Activated CD4-positive, alpha-beta T cell treated with anti-CD3 and anti-CD28 coated beads, Interleukin-2, amount 50 U/mL, for 16 hours (primary cell): ENCODE results near the gene CDC42EP2.
"Not testable (repeated sequence)": the region's sequence is repeated elsewhere in the genome, so short reads cannot be mapped to it uniquely, and the experiment has no call there.

Experiments
- DNase-seq: peaks from one replicate; pipeline ENCODE4 v3.0.0-alpha.2; 2020

Gene CDC42EP2

GRCh38 chr11:65321828-65322485, 7.3 kb downstream of the CDC42EP2 start:
- no peak for DNase-seq

- DNase-seq = no peak
These were observed 9.1 kb downstream of the CDC42EP2 start for GRCh38 chr11:65323813-65324212.

DNA sequence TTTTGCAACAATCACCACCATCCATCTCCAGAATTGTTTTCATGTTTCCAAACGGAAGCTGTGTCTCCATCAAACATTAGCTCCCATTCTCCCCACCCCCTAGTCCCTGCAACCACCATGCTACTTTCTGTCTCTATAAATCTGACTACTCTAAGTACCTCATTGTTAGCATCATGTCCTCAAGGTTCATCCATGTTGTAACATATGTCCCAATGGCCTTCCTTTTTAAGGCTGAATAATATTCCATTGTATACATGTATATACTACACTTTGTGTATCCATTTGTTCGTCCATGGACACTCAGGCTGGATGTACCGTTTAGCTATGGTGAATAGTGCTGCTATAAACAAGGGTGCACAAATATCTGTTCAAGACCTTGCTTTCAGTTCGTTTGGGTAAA, 10.8 kb downstream of the CDC42EP2 start:
- DNase-seq = no peak

GRCh38 chr11:65327021-65327420, 12.4 kb downstream of the CDC42EP2 start:
- DNase-seq = no peak

DNA sequence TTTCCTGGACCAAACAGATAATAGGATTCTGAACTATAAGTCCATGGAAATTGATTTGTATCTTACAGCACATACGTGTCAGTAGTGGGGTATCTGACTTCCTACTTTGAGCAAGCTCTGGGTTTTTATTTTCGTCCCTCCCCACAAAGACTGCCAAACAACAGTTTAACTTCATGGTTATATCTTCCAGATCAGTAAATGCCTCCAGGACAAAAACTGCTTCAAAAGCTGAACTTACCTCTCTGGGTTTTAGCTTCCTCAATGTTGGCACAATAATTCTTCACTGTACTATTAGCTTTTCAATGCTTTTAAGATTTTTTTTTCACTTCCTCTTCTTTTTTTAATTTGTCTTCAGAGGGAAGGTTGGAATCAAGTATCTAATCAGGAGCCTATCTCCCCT, 14.8 kb downstream of the CDC42EP2 start:
- no peak for DNase-seq

DNA sequence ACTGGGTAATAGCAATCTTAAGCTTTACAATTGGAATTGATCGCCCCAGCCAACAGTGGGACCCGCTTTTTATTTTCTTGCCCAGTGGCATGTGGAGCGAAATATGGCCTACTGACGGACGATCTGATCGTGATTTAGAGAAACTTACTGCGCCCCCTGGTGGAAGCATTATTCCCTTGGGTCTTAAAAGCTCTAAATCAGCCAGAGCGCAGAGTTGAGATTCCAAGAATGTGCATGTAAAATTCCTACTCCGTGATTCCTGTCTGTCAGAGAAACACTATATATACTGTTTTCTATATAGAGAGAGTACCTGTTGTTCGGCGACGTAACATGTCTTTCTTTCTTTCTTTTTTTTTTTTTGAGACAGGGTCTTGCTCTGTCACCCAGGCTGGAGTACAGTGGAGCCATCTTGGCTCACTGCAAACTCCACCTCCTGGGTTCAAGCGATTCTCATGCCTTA, 15.3 kb downstream of the CDC42EP2 start:
- peak; percentile 87 for DNase-seq

DNA sequence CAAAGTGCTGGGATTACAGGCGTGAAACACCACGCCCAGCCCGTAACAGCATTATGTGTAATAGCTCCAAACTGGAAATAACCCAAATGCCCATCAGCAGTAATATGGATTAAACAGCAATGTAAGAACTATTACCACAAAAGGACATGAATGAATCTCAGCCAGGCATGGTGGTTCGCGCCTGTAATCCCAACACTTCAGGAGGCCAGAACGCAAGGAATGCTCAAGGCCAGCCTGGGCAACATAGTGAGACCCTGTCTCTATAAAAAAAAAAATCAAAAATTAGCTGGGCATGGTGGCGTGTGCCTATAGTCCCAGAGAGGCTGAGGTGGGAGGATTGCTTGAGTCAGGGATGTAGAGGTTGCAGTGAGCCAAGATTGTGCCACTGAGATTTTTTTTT, 15.9 kb downstream of the CDC42EP2 start:
- no peak for DNase-seq

DNA sequence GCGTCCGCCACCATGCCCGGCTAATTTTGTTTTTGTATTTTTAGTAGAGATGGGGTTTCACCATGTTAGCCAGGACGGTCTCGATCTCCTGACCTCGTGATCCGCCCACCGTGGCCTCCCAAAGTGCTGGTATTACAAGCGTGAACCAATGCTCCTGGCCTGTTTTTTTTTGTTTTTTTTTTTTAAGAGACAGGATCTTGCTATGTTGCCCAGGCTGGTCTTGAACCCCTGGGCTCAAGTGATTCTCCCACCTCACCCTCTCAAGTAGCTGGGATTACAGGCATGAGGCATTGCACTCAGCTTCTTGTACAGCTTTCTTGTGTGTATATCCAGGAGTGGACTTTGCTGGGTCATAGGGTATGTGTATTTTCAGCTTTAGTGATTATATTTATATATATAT, 17.9 kb downstream of the CDC42EP2 start:
- DNase-seq = not testable (repeated sequence)

DNA sequence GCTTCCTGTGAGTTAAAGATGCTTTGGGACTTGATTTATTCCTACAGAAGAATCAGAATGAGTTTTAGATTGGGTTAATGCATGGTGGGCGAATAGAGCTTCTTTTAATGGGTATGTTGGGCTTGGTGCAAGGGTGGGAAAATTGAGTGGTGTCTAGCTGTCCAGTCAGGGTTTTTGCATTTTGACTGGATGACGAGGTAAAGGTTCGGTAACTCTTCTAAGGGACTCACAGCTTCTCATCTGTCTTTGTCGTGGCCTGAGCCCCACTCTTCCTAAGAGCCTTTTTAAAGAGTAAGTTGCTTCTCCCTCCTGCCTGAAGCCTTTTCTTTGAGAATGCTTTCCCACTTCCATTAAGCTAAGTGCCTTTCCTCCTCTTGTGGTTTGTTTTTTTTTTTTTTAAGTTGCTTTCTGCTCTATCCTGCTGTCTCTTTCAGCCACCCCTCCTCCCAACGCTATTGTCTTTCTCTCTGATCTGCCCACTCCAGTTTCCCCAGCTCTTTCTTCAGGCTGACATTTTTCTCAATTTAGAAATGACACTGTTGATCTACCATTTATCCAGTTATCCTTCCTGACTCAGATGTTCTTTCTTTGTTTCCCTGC, 20.1 kb downstream of the CDC42EP2 start:
- no peak for DNase-seq

GRCh38 chr11:65338676-65339075, 24.0 kb downstream of the CDC42EP2 start:
- DNase-seq = no peak

- DNase-seq = no peak
These were observed 25.6 kb downstream of the CDC42EP2 start for GRCh38 chr11:65340226-65340625.

- no peak for DNase-seq
These were observed 27.2 kb downstream of the CDC42EP2 start for GRCh38 chr11:65341856-65342255.

DNA sequence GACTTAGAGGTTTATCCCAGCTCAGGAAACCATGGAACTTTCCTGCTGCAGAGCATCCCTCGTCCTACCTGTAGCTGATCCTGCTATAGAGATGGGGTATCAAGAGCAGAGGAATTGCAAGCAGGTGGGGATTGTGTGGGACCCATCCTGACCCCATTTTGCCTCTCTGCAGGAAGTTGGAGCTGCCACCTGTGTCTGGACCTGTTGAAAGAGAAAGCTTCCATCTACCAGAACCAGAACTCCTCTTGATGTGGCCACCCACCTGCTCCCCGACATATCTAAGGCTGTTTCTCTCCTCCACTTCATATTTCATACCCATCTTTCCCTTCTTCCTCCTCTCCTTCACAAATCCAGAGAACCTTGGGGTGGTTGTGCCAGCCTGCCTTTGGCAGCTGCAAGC, 36.8 kb downstream of the CDC42EP2 start:
- DNase-seq = no peak

GRCh38 chr11:65352783-65353182, 38.1 kb downstream of the CDC42EP2 start:
- no peak for DNase-seq

- no peak for DNase-seq
These were observed 38.7 kb downstream of the CDC42EP2 start for GRCh38 chr11:65353376-65353775.

DNA sequence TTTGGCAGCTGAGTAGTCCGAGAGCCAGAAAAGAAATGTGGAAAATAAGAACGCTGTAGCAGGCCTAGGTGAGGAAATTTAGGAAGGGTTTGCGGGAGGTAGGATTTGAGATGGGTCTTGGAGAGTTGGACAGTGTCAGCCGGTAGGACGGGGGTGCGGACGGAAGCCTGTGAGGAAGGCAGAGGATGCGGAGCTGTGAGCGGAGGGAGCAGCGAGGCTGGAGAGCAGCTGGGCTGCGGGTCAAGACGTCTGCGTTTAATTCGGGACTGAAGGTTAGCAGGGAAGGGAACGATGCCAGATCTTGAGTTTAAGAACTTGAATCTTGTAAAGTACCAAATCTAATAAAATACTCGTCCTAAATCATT, 39.2 kb downstream of the CDC42EP2 start:
- no peak for DNase-seq

GRCh38 chr11:65354265-65355012, 39.8 kb downstream of the CDC42EP2 start, which contains the start of gene TIGD3:
Gene TIGD3, plus strand, starts transcription at chr11:65354751. Its CDS starts 1,058 bp downstream, at chr11:65355809.
- DNase-seq = peak; percentile 97

DNA sequence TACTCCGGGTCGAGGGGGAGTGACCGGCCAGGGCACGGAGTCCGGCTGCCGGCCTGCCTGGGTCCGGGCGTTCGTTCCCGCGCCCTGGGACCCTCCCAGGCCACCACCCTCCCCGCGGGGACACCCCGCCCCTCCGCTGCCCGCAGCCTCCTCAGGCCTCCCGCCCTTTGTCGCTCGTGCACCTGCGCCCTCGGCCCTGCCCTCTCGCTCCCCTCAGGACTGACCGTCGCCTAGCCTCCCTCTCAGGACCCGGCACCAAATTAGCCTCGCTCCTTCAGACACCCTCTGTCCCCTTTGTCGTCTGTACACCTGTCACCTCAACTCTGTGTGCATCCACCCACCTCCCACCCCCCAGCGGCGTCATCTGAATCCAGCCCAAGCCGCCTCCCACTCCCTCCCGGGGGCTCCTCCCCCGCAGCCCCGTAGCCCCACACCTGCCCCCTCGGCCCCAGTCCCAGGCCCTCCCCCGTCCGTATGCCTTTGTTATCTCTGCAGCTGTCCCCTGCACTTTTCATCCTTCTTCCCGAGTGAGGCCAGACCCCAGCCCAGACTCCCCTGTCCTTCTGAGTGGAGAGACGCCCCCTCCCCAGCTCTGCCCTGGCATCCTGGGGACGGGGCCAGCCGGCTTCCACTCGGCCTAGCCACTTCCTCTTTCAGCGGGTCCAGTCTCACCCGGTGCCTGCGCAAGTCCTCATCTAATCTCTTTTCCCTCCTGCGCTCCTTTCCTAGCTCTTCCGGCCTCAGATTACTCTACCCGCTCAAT, 40.5 kb downstream of the CDC42EP2 start:
- peak; percentile 24 for DNase-seq

DNA sequence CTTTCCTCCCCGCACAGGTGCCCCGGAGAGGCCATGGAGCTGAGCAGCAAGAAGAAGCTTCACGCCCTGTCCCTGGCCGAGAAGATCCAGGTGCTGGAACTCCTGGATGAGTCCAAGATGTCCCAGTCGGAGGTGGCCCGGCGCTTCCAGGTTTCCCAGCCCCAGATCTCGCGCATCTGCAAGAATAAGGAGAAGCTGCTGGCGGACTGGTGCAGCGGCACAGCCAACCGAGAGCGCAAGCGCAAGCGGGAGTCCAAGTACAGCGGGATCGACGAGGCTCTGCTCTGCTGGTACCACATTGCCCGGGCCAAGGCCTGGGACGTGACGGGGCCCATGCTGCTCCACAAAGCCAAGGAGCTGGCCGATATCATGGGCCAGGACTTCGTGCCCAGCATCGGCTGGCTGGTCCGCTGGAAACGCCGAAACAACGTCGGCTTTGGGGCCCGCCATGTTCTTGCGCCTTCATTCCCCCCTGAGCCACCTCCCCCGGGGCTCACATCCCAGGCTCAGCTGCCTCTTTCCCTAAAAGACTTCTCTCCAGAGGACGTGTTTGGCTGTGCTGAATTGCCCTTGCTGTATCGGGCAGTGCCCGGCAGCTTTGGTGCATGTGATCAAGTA, 41.2 kb downstream of the CDC42EP2 start:
- DNase-seq = no peak

DNA sequence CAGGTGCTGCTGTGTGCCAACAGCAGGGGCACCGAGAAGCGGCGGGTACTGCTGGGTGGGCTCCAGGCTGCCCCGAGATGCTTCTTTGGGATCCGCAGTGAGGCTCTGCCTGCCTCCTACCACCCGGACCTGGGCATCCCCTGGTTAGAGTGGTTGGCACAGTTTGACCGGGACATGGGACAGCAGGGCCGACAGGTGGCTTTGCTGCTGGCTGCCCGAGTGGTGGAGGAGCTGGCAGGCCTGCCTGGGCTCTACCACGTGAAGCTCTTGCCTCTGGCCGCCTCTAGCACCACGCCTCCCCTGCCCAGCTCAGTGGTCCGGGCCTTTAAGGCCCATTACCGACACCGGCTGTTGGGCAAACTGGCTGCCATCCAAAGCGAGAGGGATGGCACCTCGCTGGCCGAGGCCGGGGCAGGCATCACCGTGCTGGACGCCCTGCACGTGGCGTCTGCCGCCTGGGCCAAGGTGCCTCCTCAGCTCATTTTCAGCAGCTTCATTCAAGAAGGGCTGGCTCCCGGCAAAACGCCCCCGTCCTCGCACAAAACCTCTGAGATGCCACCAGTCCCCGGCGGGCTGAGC, 41.8 kb downstream of the CDC42EP2 start:
- DNase-seq = no peak

GRCh38 chr11:65357856-65358356, 43.2 kb downstream of the CDC42EP2 start:
- DNase-seq = no peak

- peak; percentile 48 for DNase-seq
These were observed 47.8 kb downstream of the CDC42EP2 start for GRCh38 chr11:65362320-65362931.
